Panc1 (cell line): Measurements from ENCODE around the gene WSCD1. TPM values are rescaled to one million over a fixed set of nuclear protein-coding genes. Genes with fewer than 3 reads are reported as not detected.

Source experiments
- ATAC-seq: fragments of 200-7000 bp; cut with Tn5 transposase; 2 replicates; pipeline ENCODE4 v1.9.1; 2020; ENCODE audit warnings: mild to moderate bottlenecking, moderate library complexity
- BruUV-seq: library from RNA; stranded (reverse); fragments of 400-500 nt; replicated peaks from 2 replicates; lab custom pipeline; 2021; lab: Mats Ljungman, UMichigan
- CTCF ChIA-PET: fragments of 300-600 bp; sonication (Branson Sonifier 250); formaldehyde crosslinking; loops from one replicate; lab custom pipeline; 2022; ENCODE audit warnings: antibody characterized with exemption; lab: Charles Lee
- POLR2A ChIA-PET: fragments of 300-600 bp; sonication (Branson Sonifier 250); formaldehyde crosslinking; loops from one replicate; lab custom pipeline; 2022; ENCODE audit warnings: antibody characterized with exemption; lab: Charles Lee
- DNase-seq: peaks from one replicate; pipeline ENCODE4 v3.0.0-alpha.2; 2010; ENCODE audit warnings: low read depth, low spot score
- H3K27ac ChIP-seq: 2 replicates; pipeline ENCODE4 v1.5.1; 2011; ENCODE audit warnings: mild to moderate bottlenecking, low read length, inconsistent platforms
- H3K27me3 ChIP-seq: fragments of 200-500 bp; sonication (Bioruptor generic); 2 replicates; pipeline ENCODE4 v1.6.0; 2014; ENCODE audit warnings: low read length, inconsistent platforms; ENCODE audit not compliant: control insufficient read depth, insufficient read depth
- H3K36me3 ChIP-seq: fragments of 200-500 bp; sonication (Bioruptor generic); 2 replicates; pipeline ENCODE4 v1.5.1; 2014; ENCODE audit warnings: inconsistent platforms, mild to moderate bottlenecking, low read length, moderate library complexity; ENCODE audit not compliant: control insufficient read depth, insufficient read depth
- H3K4me1 ChIP-seq: 2 replicates; pipeline ENCODE4 v1.5.1; 2011; ENCODE audit warnings: inconsistent platforms, mild to moderate bottlenecking, low read length, moderate library complexity; ENCODE audit not compliant: control insufficient read depth, insufficient read depth
- H3K4me3 ChIP-seq, 2 experiments: 2 replicates each; pipeline ENCODE4 v1.5.1; 2011 to 2012; ENCODE audit warnings: low read depth in 2 of 2, low read length in 2 of 2, mild to moderate bottlenecking in 2 of 2, inconsistent platforms in 1 of 2, moderate library complexity in 1 of 2
- H3K9me3 ChIP-seq: fragments of 200-500 bp; sonication (Bioruptor generic); 2 replicates; pipeline ENCODE4 v1.5.1; 2014; ENCODE audit warnings: low read depth, mild to moderate bottlenecking, inconsistent platforms, low read length, moderate library complexity; ENCODE audit not compliant: control insufficient read depth, insufficient read depth
- CTCF ChIP-seq: fragments of 450-650 bp; IDR thresholded peaks from 2 replicates; pipeline ENCODE4 v1.5.1; 2017; ENCODE audit warnings: mild to moderate bottlenecking
- POLR2AphosphoS5 ChIP-seq: IDR thresholded peaks from 2 replicates; pipeline ENCODE4 v1.6.1; 2012; ENCODE audit warnings: mild to moderate bottlenecking, low read depth, low read length, moderate library complexity
- REST ChIP-seq, 2 experiments: IDR thresholded peaks; 2 replicates each; pipeline ENCODE4 v1.6.1; 2011 to 2012; ENCODE audit warnings: low read depth in 2 of 2, control low read depth in 1 of 2, low read length in 1 of 2, mild to moderate bottlenecking in 1 of 2, moderate library complexity in 1 of 2; ENCODE audit not compliant: insufficient read depth in 1 of 2
- SIN3A ChIP-seq: IDR thresholded peaks from 2 replicates; pipeline ENCODE4 v1.6.1; 2012; ENCODE audit warnings: low read depth, mild to moderate bottlenecking, low read length, moderate library complexity, borderline replicate concordance; ENCODE audit not compliant: insufficient read depth
- TCF7L2 ChIP-seq: IDR thresholded peaks from 2 replicates; pipeline ENCODE4 v1.6.1; 2011; ENCODE audit warnings: mild to moderate bottlenecking, low read depth, low read length, inconsistent platforms
- in situ Hi-C: cut with HindIII; loops from 2 replicates; pipeline ENCODE4 v1.10.0; 2016; ENCODE audit warnings: low sequenced_read_pairs, low pct_unique_long_range_greater_than_20kb
- intact Hi-C: fragments of 100-400 bp; cut with micrococcal nuclease; formaldehyde crosslinking; loops from one replicate; pipeline ENCODE4 v1.10.0; 2022; ENCODE audit not compliant: unreplicated experiment
- total RNA-seq: library from RNA; stranded (reverse); gene quantifications from one replicate; pipeline ENCODE4 v1.2.1, GENCODE V29; 2021; ENCODE audit not compliant: unreplicated experiment

The WSCD1 gene
- total RNA-seq, 1 experiment from 2014 or later, result 0.74 TPM

GRCh38 chr17:6021627-6022026 lies 48.6 kb upstream of the WSCD1 start:
- no peak for ATAC-seq
- in situ Hi-C loops (no loop called here), intact Hi-C loops (no loop called here)
- H3K4me1 ChIP-seq, result no peaks in the 10 kb centered on the region
- H3K27ac ChIP-seq, result no peak overlapping the region
- ChIA-PET POLR2A (no interaction called here), CTCF (interaction anchor here (0.6 kb wide), 1 partner anchor 47 kb away, joined by 3 read pairs; no protein-coding TSS in a partner anchor)
- H3K36me3 ChIP-seq, result no peaks in the 10 kb centered on the region
- H3K9me3 ChIP-seq, result no peaks in the 10 kb centered on the region
- TF ChIP-seq CTCF (no peak), POLR2AphosphoS5 (no peak), TCF7L2 (no peak), SIN3A (no peak), REST (IDR thresholded peaks at IDR 0.05; ENCODE audit: insufficient read depth in 1 of 2, low read depth in 2 of 2, low read length in 1 of 2) (no peak)
- no peak overlapping the region for H3K4me3 ChIP-seq
- no TSS peak for BruUV-seq
- no peak for DNase-seq
- peaks cover 3% of the 10 kb centered on the region for H3K27me3 ChIP-seq

- no peak overlapping the region for H3K27ac ChIP-seq
- H3K4me3 ChIP-seq, result no peak overlapping the region
- intact Hi-C loops (no loop called here), in situ Hi-C loops (no loop called here)
- no TSS peak for BruUV-seq
- no peaks in the 10 kb centered on the region for H3K4me1 ChIP-seq
- no peak for DNase-seq
- H3K9me3 ChIP-seq, result no peaks in the 10 kb centered on the region
- TF ChIP-seq POLR2AphosphoS5 (no peak), REST (IDR thresholded peaks at IDR 0.05; ENCODE audit: insufficient read depth in 1 of 2, low read depth in 2 of 2, low read length in 1 of 2) (no peak), SIN3A (no peak), TCF7L2 (no peak), CTCF (no peak)
- H3K27me3 ChIP-seq, result peaks cover 3% of the 10 kb centered on the region
- POLR2A ChIA-PET, result no interaction called here
- CTCF ChIA-PET, result no interaction called here
- H3K36me3 ChIP-seq, result no peaks in the 10 kb centered on the region
- ATAC-seq, result no peak
These were observed 46.9 kb upstream of the WSCD1 start for GRCh38 chr17:6023036-6023831.
